GM21528 (cell line): ENCODE data around the gene C16orf89.
"Not testable (repeated sequence)": the region's sequence is repeated elsewhere in the genome, so short reads cannot be mapped to it uniquely, and the experiment has no call there.

Source experiments
- ATAC-seq: cut with Tn5 transposase; IDR thresholded peaks from one replicate; pipeline ENCODE4 v1.9.1; 2021; ENCODE audit warnings: mild to moderate bottlenecking, moderate library complexity; ENCODE audit not compliant: unreplicated experiment, low FRiP score

Gene C16orf89, protein sequence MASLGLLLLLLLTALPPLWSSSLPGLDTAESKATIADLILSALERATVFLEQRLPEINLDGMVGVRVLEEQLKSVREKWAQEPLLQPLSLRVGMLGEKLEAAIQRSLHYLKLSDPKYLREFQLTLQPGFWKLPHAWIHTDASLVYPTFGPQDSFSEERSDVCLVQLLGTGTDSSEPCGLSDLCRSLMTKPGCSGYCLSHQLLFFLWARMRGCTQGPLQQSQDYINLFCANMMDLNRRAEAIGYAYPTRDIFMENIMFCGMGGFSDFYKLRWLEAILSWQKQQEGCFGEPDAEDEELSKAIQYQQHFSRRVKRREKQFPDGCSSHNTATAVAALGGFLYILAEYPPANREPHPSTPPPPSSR

DNA sequence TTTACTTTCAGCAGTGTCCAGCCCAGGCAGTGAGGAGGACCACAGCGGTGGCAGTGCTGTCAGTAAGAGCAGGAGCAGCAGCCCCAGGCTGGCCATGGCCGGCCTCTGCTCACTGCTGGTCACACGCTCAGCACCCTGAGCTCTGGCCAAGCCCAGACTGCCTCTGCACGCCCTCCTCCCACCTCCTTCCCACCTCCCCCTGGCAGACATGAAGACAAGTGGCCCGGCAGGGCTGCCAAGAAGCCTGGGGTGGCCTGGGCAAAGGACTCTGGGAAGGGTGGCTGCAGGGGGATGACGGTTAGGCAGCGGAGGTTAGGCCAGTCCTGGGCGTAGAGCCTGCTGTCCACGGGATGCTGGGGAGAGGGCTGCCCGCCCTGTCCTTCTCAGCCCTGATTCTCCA, at the start of gene C16orf89:
C16orf89 (minus strand) TSS at position 144 of the 400 bp plus-strand sequence; CDS start at position 96, 48 bp downstream.
- ATAC-seq: no peak

DNA sequence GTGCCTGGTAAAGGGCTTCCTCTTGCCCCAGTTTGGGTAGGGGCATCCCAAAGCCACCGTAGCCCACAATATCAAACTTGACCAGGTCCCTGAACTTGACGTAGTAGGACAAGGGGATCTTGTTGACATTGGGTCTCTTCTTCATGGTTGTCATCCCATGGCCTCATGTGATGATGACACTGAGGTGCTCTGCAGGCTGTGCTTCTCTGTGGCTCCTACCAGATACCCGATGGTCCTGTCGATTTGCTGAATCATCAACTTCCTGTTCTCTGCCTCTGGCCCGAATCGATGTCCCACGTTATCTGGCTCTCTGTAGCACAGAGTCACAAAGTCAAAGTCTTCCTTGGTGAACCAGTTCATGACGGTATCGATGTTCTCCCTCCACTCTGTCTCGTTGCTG, 45.2 kb upstream of the C16orf89 start:
- not testable (repeated sequence) for ATAC-seq

DNA sequence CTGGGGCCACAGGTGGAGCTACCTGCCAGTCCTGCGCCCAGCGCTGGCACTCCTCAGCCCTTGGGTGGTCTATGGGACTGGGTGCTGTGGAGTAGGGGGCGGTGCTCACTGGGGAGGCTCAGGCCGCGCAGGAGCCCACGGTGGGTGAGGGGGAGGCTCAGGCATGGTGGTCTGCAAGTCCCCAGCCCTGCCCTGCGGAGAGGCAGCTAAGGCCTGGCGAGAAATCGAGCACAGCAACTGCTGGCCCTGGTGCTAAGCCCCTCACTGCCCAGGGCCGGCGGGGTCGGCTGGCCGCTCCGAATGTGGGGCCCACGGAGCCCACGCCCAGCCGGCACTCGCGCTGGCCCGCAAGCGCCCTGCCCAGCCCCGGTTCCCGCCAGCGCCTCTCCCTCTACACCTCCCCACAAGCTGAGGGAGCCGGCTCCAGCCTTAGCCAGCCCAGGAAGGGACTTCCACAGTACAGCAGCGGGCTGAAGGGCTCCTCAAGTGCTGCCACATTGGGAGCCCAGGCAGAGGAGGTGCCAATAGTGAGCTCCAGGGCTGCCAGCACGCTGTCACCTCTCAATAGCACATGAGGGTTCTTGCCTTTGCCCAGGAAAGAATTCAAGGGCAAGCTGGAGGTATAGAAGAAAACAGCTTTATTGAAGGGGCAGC, 42.9 kb upstream of the C16orf89 start:
- ATAC-seq: no peak

DNA sequence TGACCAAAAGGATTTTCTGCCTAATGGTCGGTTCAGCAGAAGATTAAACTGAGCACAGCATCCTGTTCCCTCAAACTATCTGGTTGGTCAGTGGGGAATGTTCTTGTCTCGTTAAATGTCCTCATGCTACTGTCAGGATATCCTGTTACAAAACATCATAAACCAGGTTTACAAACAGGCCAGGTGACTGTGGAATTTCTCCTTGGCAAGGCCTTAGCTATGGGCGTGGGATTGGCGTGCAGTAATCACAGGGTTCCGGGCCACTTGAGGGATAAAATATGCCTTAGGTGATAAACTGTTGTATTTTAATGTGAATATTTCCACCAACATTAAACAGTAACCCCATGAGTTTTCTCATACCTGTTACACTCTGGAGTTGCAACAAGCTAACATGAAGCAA, 39.3 kb upstream of the C16orf89 start:
- ATAC-seq: not testable (repeated sequence)

DNA sequence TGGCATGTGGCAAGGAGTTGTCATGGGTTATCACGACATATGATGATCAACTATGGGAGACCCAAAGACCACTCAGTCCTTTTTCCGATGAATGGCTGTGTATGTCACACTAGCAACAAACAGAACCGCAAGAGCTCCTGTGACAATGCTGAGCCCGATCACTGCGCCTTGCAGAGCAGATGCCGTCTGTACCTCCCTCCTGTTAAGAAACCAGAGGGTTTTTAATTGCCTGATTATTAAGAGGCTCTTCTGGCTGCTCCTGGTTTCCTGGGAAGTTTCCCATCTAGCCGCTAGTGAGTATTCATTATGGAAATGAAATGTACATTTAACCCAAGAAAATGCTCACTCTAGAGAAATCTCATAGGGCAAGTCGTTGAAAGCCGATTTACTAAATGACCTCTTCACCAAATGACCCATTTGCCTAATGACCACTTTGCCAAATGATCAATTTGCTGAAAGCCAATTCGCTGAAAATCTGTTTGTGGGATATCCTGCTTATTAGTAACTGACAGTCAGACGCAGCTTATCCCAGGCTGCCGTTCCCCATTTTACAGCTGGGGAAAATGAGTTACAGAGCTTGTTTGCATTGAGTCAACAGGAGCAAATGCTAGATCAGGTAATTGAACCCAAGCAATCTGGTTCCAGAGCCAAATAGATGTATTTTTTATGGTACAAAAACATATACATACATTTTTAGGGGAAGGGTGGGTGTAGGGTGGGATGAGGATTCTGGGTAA, 37.7 kb upstream of the C16orf89 start:
- ATAC-seq: not testable (repeated sequence)

DNA sequence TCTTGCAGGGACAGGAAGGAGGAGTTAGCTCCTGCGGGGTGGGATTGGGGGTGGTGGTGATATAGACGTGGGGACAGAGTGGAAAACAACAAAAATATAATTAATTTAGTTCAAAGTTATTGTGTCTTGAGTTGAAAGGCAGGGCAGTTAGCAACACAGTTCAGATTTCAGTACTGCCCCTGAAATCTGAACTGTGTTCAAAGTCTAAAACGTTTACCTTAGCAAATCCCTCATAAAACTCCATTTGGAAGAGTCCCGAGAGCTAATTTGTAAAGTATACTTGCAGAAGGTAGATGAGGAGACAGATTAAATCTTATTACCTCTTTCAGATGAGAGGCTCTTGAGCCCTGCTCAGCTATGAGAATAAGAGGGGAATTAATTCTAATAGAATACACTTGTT, 33.4 kb upstream of the C16orf89 start:
- ATAC-seq: not testable (repeated sequence)

DNA sequence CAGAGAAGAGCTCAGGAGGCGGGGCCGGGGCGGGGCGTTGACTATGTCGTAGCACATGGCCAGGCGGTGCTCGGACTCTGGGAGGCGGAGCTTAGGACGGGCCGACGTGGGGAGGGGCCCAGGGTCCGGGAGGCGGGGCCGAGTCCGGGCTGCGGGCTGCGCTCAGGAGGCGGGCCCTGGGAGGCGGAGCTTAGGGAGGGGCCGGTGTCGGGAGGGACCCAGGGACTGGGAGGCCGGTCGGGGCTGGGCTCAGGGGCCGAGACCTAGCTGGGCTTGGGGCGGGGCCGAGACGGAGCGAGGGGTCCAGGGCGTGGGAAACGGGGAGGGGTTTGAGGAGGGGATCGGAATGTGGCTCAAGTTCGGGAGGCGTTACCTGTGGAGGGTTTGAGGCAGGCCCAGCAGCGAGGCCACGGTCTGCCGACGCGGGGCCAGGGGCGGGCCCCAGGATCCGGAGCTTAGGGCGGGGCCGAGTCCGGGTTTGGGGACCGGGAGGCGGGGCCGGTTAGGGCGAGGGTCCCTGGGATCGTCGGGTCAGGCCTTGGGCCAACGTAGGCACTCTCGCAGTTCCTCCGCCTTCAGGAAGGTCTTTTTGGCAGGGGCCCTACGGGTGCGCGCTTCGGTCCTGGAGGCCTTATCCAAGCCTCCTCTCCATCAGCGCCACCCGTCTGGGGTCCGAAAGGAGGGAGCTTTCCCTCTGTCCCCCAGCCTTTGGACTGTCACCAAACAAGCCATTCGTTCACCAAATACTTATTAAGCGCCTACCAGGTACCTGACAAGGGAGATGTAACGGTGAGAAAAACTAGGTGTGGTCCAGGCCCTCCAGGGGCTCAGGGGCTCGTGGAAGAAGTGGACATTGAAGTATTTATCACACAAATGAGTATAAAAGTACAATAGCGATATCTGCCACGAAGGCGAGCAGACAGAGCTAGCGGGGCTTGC, 32.7 kb upstream of the C16orf89 start:
- not testable (repeated sequence) for ATAC-seq

DNA sequence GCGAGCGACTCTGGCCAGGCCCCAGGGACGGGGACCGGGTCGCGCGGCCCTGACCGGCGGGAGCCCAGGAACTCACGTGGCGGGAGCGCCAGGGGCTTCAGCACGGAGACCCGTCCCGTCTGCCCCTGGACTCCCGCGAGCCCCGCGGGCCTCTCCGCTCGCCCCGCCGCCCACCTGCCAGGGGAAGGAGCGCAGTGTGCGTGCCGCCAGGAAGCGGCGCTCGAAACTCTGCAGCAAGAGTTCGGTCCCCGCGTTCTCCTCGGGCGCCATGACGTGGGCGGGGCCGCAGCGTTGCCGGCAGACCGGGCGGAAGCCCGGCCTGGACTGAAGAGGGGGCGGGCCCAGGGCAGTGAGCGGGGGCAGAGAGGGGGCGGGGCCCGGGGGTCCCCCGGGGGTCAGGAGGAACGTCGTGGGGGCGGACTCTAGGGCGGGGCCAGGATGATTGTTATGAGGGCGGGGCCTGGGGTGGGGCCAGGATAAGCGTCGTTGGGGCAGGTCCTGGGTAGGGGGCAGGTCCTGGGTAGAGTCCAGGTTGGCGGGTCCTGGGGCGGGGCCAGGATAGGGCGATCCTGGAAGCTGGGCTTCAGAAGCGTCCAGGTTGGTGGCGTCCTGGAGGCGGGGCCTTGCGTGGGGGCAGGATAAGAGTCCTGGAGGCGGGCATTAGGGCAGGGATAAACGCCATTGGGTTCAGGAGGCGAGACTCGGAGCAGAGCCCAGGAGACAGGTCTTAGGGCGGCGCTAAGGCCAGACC, 31.9 kb upstream of the C16orf89 start, which contains the start of gene EEF2KMT:
EEF2KMT (minus strand) TSS at position 326 of the 751 bp plus-strand sequence; CDS start at position 270, 56 bp downstream.
- peak; percentile 100 for ATAC-seq

DNA sequence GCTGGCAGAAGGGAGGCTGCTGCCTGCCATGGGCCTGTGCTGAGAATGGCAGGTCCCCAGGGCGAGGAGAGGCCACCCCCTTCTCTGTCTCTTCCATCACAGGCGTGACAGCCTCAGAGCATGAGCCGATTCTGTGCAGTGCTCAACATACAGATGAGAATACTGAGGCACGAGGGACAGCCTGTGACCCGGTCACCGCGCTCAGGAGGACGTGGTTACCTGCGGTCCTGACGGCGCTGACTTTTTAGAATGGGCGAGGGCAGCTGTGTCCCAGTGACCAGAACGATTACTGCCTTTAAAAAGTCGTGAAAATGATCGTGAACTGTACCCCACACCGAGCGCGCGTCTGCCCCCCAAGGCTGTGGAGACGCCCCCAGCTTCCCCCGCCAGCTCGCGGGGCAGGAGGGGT, 31.3 kb upstream of the C16orf89 start:
- ATAC-seq: not testable (repeated sequence)

DNA sequence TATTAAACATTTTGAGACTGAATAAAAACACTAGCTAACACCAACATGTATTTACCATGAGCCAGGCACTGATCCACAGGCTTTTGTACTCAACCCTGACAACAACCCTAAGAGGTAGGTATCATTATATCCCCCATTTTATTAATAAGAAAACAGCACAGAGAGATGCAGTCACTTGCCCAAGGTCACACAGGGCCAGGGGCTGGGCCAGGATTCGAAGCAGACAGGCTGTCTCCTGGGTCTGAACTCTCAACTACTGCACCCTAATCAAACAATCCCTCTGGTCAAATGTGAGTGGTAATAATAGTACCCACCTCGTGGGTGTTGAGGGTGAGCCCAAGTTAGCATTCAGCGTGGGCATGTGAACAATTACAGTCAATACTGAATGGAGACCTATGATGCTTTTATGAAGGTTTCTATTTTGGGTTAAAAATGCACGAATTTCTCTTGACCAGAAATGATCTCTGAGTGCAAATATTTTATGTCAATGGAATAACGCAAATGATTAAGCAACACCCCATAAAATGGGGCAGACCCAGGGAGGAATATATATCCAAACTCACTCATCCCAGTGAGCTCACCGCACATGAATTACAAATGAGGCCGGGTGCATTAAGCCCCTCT, 30.8 kb upstream of the C16orf89 start:
- not testable (repeated sequence) for ATAC-seq

DNA sequence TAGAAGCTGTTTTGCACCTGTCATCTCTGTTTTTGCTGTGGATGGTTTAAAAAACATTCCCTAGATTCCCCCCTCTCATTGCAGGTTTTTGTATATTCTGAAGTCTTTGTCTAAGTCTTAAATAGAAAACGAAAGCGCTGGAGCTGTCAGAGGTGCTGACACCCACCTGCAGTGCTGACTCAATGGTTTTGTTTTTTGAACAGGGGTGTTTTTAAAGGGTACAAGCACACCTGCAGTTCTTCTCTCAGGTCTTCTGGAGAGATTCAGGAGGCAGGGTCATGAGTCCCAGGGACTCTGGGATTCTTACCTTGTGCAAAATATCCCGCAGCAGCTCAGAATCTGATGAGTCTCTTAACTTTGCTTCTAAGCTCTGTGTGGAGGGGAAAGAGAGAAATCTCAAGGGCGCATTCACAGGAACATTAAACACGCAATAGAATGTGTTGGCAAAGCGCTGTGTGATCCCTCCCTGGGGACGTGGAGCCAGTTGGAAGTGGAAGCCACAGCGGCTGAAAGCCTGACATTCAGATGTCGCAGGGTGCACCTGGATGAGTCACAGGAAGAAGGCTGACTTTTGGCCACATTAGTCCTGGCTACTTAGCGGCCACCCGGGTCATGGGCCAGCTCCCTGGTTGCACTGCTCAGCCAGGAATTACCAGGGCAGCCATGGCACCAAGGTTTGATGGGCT, 29.5 kb upstream of the C16orf89 start:
- ATAC-seq: not testable (repeated sequence)

DNA sequence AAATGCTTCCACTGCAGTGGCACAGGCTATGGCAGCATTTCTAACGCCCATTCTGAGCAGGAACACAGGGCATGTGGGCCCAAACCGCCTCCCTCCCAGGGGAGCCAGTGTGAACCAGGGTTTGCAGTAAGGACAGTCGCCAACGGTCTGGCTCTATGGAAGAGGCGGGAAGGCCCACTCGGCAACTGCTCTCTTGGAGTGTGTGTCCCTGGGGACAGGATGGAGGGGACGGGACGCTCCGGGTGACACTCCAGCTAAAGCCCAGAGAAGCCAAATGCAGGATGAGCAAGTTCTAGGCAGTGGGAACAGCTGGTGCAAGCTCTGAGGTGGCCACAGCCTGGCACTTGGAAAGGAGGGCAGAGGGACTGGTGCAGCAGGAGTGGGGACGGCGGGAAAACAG, 28.0 kb upstream of the C16orf89 start:
- ATAC-seq: not testable (repeated sequence)

DNA sequence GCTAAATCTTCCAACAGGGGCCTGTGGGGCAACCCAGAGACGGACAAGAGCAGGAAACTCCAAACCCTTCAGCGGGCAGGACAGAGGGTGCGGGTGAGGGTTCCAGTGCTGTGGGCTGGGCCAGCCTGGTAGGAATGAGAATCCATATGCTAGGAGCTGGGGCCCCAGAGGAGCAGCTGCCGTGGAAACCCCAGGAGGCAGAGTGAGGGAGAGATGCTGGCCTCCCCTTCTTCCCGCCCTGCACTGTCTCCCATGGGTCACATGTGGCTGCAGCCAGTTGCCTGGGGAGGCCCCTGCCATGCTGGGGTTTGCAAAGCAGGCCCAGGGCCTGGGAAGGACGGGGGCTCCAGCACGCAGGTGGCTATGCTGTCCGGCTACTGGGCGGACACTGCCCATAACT, 27.3 kb upstream of the C16orf89 start:
- not testable (repeated sequence) for ATAC-seq

DNA sequence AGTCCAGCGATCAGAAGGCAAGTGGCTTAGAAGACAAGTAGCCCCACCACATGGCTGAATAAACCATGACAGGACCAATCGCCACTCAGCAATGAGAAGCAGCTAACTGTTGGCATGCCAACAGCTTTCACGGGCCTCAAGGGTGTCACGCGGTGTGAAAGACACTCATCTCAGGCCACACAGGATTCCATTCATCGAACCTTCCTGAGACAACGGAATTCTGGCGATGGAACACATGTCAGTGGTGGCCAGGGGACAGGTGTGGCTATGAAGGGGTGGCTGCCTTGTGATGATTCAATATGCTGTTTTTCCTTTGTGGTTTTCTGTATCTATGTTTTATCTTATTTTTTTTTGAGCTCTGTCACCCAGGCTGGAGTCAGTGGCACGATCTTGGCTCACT, 24.8 kb upstream of the C16orf89 start:
- ATAC-seq: not testable (repeated sequence)

DNA sequence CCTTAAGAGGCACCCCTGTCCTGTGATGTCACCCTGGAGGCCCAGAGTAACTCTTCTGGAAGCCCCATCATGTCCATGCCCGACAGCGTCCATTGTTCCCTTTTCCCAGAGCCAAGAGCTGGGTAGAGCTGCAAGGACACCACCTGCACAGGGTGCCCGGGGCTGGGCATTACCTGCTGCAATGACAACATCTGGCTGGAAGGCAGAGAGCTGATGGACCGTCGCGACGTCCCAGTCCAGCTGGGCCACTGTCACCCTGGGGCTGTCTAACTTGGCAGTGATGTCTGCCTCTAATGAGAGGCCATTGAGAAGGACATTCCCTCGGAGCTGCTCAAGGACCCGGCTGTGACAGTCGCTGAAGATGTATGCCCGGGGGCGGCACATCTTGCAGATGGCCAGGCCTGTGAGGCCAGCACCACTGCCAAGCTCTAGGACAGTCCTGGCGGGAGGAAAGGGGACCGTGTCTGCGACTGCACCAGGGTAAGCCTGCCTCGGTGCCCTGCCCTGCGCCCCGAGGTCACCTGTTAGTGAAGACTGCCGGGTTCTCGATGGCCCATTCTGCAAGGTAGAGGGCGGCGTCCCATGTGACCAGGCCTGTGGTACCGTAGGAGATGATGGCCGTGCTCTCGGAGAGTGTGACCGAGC, 24.3 kb upstream of the C16orf89 start:
- not testable (repeated sequence) for ATAC-seq

DNA sequence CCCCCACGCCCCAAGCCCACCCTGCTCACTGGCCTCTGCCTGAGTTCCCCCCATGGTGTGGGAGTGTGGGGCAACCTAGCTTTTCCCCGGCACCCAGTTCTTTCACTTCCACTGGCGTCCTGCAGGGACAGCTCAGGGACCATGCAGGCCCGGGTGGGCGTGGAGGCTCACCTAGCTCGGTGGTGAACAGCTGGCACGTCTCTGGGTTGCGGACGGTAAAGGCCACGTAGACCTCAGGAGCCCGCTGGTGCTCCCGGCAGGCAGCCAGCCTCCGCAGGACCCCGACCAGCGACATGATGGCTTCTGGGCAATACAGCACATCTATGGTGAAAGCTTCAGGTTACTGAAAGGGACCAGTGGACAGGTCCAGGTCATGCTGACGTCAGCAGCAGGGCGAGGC, 23.2 kb upstream of the C16orf89 start:
- not testable (repeated sequence) for ATAC-seq

DNA sequence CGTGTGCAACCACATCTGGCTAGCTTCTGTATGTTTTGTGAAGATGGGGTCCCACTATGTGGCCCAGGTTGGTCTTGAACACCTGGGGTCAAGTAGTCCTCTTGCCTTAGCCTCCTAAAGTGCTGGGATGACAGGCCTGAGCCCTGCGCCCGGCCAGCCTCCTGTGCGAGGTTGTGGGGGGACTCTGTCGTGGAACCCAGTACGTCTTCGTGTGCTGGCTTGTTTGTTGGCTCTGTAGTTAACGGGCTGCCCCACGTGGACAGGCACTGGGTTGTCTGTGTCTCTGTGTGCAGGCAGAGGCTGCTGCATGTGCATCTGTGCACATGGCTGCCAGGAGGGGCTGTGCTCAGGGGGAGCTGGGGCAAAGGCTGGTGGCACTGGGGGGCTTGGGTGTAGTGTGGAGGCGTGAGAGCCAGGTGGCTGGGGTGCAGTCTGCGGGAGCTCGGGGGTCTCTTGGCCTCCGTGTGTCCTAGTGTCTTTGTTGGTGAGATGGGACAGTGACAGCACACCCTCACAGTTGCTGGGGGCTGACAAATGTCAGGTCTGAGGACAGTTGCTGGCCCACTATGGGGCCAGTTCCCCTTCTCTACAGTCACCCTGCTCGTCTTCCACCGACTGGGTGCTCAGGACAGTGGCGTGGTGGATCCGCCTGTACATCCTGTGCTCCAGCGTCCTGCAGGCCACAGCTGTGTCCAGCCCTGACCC, 22.5 kb upstream of the C16orf89 start:
- ATAC-seq: not testable (repeated sequence)
